ENCODE data around the gene EVI2B.
A peak's percentile ranks its signal among the peaks of the same experiment; 100 is the strongest.
"Not testable (repeated sequence)": the region's sequence is repeated elsewhere in the genome, so short reads cannot be mapped to it uniquely, and the experiment has no call there.

Gene EVI2B

DNA sequence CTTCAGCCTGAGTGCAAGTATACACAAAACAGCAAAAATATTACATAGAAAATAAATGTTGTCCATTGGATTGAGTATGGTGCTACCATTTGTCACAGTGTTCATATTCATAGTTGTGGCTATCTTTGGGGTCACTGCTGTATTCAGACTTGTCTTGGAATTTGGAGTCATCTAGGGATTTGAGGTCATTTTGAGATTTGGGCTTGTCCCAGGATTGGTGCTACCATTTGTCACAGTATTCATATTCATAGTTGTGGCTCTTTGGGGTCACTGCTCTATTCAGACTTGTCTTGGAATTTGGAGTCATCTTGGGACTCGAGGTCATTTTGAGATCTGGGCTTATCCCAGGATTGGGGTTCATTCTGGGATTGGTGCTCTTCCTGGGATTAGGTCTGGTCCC lies 41.6 kb downstream of the EVI2B start:
- no peak for DNase-seq (ENCODE audit: low spot score)
- TF ChIP-seq, protein P1, sequence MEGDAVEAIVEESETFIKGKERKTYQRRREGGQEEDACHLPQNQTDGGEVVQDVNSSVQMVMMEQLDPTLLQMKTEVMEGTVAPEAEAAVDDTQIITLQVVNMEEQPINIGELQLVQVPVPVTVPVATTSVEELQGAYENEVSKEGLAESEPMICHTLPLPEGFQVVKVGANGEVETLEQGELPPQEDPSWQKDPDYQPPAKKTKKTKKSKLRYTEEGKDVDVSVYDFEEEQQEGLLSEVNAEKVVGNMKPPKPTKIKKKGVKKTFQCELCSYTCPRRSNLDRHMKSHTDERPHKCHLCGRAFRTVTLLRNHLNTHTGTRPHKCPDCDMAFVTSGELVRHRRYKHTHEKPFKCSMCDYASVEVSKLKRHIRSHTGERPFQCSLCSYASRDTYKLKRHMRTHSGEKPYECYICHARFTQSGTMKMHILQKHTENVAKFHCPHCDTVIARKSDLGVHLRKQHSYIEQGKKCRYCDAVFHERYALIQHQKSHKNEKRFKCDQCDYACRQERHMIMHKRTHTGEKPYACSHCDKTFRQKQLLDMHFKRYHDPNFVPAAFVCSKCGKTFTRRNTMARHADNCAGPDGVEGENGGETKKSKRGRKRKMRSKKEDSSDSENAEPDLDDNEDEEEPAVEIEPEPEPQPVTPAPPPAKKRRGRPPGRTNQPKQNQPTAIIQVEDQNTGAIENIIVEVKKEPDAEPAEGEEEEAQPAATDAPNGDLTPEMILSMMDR (IDR thresholded peaks at IDR 0.05; ENCODE audit: extremely low read depth, missing control alignments) = no peak

DNA sequence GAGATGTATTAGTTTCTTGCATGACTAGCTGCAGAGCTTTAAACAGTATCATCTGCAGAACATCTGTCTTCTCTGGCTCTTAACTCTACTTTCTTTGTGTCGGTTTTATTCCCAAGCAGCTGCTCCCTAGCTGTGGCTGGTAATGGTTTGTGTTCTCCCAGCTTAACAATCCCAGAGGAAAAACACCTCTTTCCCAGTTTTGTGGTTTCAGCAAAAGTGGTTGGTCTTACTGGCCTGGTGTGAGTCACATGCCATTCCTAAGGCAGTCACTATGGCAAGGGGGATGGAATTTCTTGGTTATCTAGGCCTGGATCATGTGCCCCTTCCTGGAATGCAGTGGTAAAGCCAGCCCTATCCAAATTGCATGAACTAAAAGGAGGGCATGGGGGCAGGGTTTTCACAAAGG lies 44.3 kb downstream of the EVI2B start:
- TF ChIP-seq, protein P1 (IDR thresholded peaks at IDR 0.05; ENCODE audit: extremely low read depth, missing control alignments) = no peak
- no peak for DNase-seq (ENCODE audit: low spot score)

DNA sequence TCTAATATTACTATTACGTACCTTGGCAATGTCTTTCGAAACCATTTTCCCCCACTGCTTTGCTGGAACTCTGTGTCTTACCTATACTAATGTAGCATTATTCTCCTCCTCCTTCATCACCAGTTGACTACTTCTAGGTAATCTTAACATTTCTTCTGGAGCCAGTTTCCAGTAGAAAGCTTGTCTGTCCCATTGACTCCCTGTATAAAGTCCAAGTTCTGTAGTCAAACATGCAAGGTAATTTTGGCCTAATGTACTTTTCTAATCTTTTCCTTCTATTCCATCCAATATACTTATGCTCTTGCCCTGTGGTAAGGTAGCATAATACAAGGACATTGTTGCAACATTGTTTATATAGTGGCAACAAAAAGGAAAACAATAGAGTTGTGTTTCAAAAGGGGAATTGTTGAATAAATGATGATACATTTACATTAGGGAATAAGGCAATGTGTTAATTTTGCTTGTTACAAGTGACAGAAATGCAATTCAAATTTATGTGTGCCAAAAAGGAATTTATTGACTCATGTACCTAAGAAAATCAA lies 44.7 kb downstream of the EVI2B start:
- DNase-seq (ENCODE audit: low spot score) = no peak
- TF ChIP-seq, protein P1 (IDR thresholded peaks at IDR 0.05; ENCODE audit: extremely low read depth, missing control alignments) = no peak

DNA sequence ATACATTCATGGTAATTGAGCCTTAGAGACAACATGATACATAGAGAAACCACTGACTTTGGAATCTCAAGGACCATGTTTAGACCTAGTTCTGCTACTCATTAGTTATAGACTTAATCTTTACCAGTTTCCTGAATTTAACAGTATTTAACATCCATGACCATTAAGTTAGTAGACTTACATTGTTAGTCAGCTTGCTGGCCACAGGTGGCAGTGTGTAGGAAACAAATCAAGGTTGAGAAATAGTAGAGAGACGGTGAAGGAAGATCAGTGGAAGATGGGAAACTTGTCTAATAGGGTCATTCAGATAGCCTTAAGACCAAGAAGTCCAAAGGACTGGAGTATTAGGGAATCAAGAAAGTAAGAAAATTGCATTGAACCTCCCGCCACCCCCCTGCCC lies 47.8 kb downstream of the EVI2B start:
- no peak for DNase-seq (ENCODE audit: low spot score)
- TF ChIP-seq, protein P1 (IDR thresholded peaks at IDR 0.05; ENCODE audit: extremely low read depth, missing control alignments) = peak; percentile 17

DNA sequence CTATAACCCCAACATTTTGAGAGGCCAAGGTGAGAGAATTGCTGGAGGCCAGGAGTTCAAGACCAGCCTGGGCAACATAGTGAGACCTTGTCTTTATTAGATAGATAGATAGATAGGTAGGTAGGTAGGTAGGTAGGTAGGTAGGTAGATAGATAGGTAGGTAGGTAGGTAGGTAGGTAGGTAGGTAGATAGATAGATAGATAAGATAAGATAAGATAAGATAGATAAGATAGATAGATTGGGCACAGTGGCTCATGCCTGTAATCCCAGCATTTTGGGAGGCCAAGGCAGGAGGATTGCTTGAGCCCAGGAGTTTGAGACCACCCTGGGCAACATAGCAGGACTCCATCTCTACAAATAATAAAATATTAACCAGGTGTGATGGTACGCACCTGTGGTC lies 50.9 kb downstream of the EVI2B start:
- not testable (repeated sequence) for DNase-seq (ENCODE audit: low spot score)

DNA sequence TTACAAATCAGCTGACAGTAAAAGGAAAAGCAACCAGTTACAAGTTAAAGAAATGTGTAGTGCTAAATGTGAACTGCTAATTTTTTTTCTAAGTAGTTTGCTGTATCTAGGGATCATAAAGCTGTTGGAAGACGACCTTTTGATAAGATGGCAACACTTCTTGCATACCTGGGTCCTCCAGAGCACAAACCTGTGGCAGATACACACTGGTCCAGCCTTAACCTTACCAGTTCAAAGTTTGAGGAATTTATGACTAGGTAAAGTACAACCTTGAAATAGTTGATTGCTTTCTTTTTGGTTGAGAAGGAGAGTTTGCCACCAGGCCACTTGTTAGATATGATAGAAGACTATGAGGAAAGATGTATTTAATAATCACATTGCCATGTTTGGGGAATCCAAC lies 52.3 kb downstream of the EVI2B start:
- TF ChIP-seq, protein P1 (IDR thresholded peaks at IDR 0.05; ENCODE audit: extremely low read depth, missing control alignments) = no peak
- DNase-seq (ENCODE audit: low spot score) = no peak

DNA sequence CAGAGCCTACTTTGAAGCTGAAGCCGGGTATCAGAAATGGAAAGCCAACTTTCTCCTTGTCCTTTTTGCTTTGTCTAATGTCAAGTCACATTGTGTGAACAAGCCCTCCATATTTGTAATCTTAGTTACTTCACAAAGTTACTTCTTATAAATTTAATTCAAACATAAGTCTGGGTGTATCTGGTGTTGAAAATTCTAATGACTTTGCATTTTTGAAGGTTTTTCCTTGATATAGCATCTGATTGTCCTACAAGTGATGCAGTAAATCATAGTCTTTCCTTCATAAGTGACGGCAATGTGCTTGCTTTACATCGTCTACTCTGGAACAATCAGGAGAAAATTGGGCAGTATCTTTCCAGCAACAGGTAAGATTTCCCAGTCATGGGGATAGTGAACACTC lies 53.7 kb downstream of the EVI2B start:
- no peak for DNase-seq (ENCODE audit: low spot score)
- TF ChIP-seq, protein P1 (IDR thresholded peaks at IDR 0.05; ENCODE audit: extremely low read depth, missing control alignments) = no peak

DNA sequence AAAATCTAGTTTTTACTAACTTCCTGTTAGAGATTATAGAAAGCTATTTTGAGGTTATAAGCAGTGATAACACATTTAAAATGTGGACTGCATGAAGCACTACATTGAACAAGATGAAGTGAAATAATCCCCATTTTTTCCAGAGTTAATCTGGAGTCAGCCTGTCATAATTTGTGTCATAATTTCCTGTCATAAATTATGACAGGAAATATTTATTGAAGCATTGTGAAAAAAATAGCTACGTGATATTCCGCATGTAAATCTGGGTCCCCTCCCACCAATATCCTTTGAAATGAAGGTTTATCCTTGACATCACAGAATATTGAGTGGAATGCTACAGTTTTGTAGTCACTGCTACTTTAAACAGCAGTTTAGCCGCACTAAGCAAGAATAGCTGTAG lies 56.9 kb downstream of the EVI2B start:
- no peak for DNase-seq (ENCODE audit: low spot score)
- TF ChIP-seq, protein P1 (IDR thresholded peaks at IDR 0.05; ENCODE audit: extremely low read depth, missing control alignments) = no peak

Data from GM20000 (cell line).